Measurements from ENCODE around the gene MLX.

- TF ChIP-seq CTCF (IDR thresholded peaks at IDR 0.05) = no peak
- TF ChIP-seq EZH2 (IDR thresholded peaks at IDR 0.05; ENCODE audit: borderline replicate concordance, insufficient read depth, low read depth, low read length, poor library complexity, severe bottlenecking) = no peak
Observed at GRCh38 chr17:42544874-42545283, 22.0 kb upstream of the MLX start.
